ENCODE results near the gene DSCAML1.

GRCh38 chr11:117480221-117480620, 316.8 kb downstream of the DSCAML1 start:
- no peak for TF ChIP-seq CTCF (conservative IDR thresholded peaks at IDR 0.05; ENCODE audit: low read length)
- no peak for TF ChIP-seq EZH2phosphoT487 (IDR thresholded peaks at IDR 0.05; ENCODE audit: borderline replicate concordance, low read depth, low read length)

Data from OCI-LY7 (cell line).